IPS-18a (cell line): ENCODE results near the gene ZDHHC7.

Experiments
- H3K27ac ChIP-seq: one replicate; pipeline ENCODE4 v1.5.1; 2013; ENCODE audit warnings: low read length
- H3K27me3 ChIP-seq: one replicate; pipeline ENCODE4 v1.6.1; 2013; ENCODE audit warnings: mild to moderate bottlenecking, low read length; ENCODE audit not compliant: control insufficient read depth, insufficient read depth
- H3K36me3 ChIP-seq: one replicate; pipeline ENCODE4 v1.6.1; 2013; ENCODE audit warnings: low read depth, low read length; ENCODE audit not compliant: control insufficient read depth
- H3K4me1 ChIP-seq: one replicate; pipeline ENCODE4 v1.6.1; 2013; ENCODE audit warnings: low read depth, low read length; ENCODE audit not compliant: control insufficient read depth
- H3K4me3 ChIP-seq: one replicate; pipeline ENCODE4 v1.5.1; 2013; ENCODE audit warnings: low read length
- H3K9ac ChIP-seq: one replicate; pipeline ENCODE4 v1.6.1; 2013; ENCODE audit warnings: mild to moderate bottlenecking, low read length, moderate library complexity
- H3K9me3 ChIP-seq: one replicate; pipeline ENCODE4 v1.6.1; 2013; ENCODE audit warnings: low read depth, low read length; ENCODE audit not compliant: control insufficient read depth

ZDHHC7 gene

DNA sequence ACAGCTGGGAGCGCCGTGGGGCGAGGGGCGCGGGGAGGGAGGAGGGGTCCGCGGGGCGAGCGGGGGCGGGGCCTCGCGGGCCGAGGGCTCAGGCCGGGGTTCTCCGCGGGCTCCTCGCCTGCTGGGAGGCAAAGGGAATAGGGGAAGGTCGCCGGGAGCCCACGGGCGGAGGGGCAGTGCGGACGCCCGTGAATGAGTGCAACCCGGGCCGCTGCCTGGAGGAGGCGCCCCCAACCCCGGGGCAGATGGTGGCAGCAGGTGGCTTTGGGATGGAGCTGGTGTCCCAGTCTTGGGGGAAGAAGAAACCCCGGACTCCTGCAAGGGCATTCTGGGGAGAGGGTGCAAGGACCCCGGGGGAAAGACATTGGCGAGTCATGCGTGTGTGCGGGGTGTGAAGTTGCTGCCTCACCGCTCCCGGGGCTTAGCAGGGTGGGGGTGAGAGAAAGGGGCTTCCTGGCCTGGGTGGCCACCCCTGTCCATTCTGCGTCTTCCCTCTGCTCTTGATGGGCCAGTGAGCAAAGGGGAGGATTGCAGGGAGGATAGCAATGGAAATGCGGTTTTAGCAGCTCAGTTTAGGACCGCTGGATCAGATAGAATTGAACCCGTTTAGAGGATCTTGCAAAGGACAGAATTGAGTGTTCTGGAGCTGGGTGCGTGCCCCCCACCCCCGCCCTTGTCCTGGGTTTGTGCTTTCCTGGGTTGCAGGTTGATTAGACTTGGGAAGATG, 16.8 kb upstream of the ZDHHC7 start:
- Histone ChIP-seq H3K9me3 (no peaks in the 10 kb centered on the region), H3K27me3 (peaks cover 18% of the 10 kb centered on the region), H3K27ac (no peak overlapping the region), H3K9ac (no peak overlapping the region), H3K36me3 (no peaks in the 10 kb centered on the region), H3K4me1 (peaks cover 14% of the 10 kb centered on the region), H3K4me3 (peak overlapping the region; percentile 79)

DNA sequence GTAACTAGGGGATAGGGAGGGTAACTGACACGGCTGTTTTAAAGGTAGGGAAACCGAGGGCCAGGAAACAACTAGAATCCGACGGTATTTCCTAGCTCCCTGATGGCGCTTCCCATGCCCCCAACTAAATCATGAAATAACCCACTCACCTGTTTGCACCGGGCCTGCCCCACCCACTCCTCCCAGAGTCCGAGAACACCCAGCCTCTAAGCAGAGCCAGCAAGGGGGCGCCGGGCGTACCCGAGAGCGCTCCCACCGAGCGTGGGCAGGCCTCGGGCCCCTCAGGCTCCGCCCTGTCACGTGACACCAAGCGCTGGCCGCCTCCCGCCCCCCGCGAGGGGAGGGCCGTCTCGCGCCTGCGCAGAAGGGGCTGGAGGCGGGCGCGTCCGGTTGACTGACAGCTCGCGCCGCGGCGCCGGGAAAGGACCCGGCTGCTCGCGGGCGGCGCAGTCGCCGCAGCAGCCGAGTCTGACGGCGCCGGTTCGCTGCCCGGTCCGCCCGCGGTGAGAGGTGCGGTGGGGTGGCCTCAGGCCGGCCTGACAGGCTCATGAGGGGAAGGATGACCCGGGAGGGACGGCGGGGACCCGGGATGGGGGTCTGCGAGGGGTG, 16.1 kb upstream of the ZDHHC7 start, which contains the start of gene KIAA0513:
Gene KIAA0513 (plus strand): TSS at position 447 of the 609 bp plus-strand sequence. CDS start 39,277 bp downstream, outside the sequence.
- Histone ChIP-seq H3K36me3 (no peaks in the 10 kb centered on the region), H3K9ac (peak within 1 kb of the TSS; percentile 17), H3K9me3 (no peaks in the 10 kb centered on the region), H3K27ac (peak within 1 kb of the TSS; percentile 31), H3K4me1 (peaks cover 13% of the 10 kb centered on the region), H3K27me3 (peaks cover 18% of the 10 kb centered on the region), H3K4me3 (peak within 1 kb of the TSS; percentile 79)

DNA sequence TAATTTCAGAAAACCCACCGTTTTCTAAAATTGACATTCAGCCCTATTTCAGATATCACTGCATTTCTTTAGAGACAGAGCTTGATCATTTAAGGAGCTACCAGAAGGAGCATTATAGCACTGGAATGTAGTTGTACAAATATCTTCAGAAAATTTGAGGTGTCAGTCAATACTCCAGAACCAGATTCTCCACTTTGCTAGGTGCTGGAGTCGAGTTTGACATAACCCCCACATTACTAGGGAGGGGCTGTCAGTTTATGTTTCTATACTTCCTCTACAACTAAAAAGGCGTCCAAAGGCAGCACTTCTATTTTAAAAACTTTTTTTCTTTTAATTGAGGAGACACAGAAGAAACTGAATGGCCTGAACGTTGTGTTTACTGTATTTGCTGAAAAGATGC, 15.4 kb upstream of the ZDHHC7 start:
- H3K27me3 ChIP-seq, result peaks cover 18% of the 10 kb centered on the region
- no peak overlapping the region for H3K27ac ChIP-seq
- H3K4me1 ChIP-seq, result peaks cover 13% of the 10 kb centered on the region
- H3K4me3 ChIP-seq, result no peak overlapping the region
- no peaks in the 10 kb centered on the region for H3K9me3 ChIP-seq
- no peaks in the 10 kb centered on the region for H3K36me3 ChIP-seq
- no peak overlapping the region for H3K9ac ChIP-seq

DNA sequence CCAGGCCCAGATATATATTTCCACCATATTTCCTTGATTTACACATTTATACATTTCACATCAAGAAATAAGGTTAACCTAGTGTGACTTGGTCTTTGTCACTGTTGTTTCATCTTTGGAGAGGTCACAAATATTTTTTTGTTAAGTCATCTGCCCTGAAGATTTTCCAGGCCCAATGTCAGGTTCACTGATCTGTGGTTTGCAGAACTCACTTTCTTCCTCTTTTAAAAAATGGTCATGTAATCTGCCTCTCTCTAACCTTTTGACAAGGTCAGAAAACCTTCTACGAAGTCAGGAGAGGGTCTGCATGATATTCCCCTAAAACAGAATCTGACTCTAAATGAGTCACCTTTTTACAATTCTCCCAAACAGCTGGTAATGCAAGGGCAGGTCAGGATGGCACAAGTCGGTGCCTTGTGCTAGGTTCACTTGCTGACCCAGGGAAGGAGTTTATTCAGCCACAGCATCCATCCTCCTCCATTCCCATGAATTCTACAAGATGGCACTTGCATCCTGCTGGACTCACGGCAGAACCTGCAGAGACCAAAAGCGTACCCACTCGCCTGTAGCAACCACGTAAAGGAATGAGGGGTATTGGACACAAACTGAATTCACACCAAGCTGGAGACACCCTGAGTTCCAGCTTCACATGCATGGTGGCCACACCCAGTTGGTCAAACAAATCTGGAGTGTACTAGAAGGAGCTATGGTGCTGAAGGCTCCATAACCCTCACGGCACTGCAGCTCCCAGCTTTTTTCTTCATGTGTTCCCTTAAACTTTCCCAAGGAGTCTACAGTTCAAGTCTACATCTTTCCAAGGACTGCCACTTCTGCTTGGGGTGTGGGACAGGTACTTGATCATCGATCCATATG, 14.7 kb upstream of the ZDHHC7 start:
- H3K9ac ChIP-seq, result no peak overlapping the region

DNA sequence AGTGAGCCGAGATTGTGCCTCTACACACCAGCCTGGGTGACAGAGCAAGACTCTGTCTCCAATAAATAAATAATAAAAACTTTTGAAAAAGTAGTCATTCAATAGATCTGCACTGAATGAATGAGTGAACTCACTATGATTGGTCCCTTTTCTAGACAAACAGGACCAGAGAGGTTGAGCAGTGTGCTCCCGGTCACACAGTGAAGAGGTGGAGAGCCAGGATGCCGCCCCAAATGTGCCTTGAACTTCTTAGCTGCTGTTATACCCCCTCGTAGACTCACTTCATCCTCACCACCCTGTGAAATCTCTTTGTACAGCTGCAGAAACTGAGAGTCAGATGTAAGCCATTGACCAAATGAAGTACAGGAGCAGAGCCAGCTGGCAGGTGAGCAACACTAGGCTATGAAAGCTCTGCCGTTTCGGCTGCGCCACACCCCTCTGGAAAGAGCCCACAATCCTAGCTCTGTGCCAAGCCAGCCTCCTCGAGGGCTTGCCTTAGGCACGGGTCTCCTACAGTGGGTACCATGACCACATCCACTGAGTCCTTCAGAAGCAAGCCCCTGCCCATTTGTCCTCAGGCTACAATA, 8.4 kb upstream of the ZDHHC7 start:
- H3K27ac ChIP-seq, result no peak overlapping the region
- H3K36me3 ChIP-seq, result no peaks in the 10 kb centered on the region
- no peaks in the 10 kb centered on the region for H3K27me3 ChIP-seq
- no peak overlapping the region for H3K9ac ChIP-seq
- H3K9me3 ChIP-seq, result no peaks in the 10 kb centered on the region
- H3K4me1 ChIP-seq, result no peaks in the 10 kb centered on the region
- H3K4me3 ChIP-seq, result no peak overlapping the region

More for the DNA sequence above, 14.7 kb upstream of the ZDHHC7 start:
- Histone ChIP-seq H3K4me1 (peaks cover 13% of the 10 kb centered on the region), H3K9me3 (no peaks in the 10 kb centered on the region), H3K4me3 (no peak overlapping the region), H3K27ac (no peak overlapping the region), H3K27me3 (peaks cover 18% of the 10 kb centered on the region), H3K36me3 (no peaks in the 10 kb centered on the region)

DNA sequence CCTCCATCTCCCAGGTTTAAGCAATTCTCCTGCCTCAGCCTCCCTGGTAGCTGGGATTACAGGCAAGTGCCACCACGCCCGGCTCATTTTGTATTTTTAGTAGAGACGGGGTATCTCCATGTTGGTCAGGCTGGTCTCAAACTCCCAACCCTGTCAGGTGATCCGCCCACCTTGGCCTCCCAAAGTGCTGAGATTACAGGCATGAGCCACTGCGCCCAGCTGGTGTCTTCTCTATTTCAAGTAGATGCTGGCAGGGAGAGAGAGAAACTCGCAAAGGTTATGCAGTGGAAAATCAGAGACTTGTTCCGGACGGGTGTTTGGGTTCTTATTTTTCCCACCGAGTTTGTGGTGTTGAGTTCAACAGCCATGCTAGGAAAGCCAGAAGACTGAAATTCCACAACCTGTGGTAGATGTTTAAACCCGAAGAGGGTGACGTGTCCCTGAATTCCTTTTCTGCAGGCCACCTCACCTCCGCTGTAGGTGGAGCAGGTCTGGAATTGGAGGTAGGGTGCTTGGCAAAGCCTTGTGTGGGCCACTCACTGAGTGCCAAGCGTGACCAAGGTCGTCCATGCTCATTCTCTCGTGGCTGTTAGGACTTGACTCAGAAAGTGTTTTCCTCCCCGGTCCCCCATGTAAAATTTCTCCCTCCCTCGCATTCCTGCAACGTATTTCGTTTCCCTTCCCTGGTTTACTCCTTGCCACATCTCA, 7.3 kb upstream of the ZDHHC7 start:
- Histone ChIP-seq H3K36me3 (no peaks in the 10 kb centered on the region), H3K9me3 (no peaks in the 10 kb centered on the region), H3K4me3 (no peak overlapping the region), H3K27ac (no peak overlapping the region), H3K27me3 (no peaks in the 10 kb centered on the region), H3K4me1 (no peaks in the 10 kb centered on the region), H3K9ac (no peak overlapping the region)

DNA sequence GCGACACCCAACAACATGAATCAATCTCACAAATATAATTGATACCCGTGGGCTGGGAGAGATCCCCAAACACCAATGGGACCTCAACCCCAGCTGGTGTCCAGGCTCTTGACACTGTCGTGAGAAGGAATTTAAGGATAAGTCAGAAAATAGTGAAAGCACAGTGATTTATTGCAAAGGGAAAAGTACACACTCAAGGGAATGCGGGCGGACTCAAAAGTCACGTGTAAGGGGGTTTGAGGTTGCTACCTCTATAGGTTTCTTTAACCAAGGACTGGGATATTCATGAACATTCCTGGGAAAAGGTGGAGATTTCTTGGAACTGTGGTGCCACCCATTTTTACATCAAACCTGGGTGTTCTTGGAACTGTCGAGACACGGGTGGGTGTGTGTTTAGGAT, 6.3 kb upstream of the ZDHHC7 start:
- Histone ChIP-seq H3K9ac (no peak overlapping the region), H3K4me3 (no peak overlapping the region), H3K36me3 (no peaks in the 10 kb centered on the region), H3K4me1 (no peaks in the 10 kb centered on the region), H3K9me3 (no peaks in the 10 kb centered on the region), H3K27ac (no peak overlapping the region), H3K27me3 (no peaks in the 10 kb centered on the region)

DNA sequence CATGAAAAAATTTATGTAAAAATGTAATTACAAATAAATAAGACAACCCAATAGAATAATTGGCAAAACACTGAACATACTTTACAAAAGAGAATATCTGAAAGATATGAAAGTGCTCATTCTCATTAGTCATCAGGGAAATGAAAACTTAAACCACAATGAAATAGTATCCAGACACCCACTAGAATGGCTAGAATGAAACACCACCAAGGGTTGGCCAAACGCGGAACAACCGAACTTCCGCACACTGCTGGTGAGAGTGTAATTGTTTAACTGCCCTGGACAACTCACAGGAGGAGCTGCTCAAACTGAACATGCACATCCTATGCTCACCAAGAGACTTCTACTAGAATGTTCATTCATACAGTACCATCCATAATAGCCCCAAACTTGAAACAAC, 5.8 kb upstream of the ZDHHC7 start:
- Histone ChIP-seq H3K4me3 (no peak overlapping the region), H3K36me3 (no peaks in the 10 kb centered on the region), H3K27ac (no peak overlapping the region), H3K9me3 (no peaks in the 10 kb centered on the region), H3K9ac (no peak overlapping the region), H3K27me3 (no peaks in the 10 kb centered on the region), H3K4me1 (no peaks in the 10 kb centered on the region)

DNA sequence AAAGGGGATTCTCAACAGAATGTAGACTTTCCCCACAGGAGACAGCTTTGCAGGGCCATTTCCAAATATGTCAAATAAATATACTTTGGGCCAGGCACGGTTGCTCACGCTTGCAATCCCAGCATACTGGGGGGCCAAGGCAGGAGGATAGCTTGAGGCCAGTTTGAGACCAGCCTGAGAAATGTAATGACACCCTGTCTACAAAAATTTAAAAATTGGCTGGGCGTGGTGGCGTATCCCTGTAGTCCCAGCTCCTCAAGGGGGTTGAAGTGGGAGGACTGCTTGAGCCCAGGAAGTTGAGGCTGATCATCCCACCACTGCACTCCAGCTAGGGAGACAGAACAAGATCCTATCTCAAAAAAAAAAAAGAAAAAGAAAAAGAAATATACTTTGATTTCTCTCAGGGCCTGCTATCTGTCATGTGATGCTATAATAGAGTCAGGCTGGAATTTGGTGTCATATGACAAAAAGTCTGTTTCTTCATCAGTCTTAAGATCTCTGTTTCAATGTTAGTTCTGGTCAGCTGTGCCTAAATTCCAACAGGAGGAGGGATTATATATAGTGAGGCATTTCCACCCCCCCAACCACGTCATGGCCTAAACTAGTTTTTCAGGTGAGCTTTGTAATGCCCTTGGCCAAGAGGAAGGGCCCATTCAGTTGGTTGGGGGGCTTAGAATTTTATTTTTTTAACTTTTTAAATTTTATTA, 4.3 kb upstream of the ZDHHC7 start:
- Histone ChIP-seq H3K27me3 (no peaks in the 10 kb centered on the region), H3K27ac (no peak overlapping the region), H3K4me1 (no peaks in the 10 kb centered on the region), H3K36me3 (no peaks in the 10 kb centered on the region), H3K4me3 (no peak overlapping the region), H3K9ac (no peak overlapping the region), H3K9me3 (no peaks in the 10 kb centered on the region)

DNA sequence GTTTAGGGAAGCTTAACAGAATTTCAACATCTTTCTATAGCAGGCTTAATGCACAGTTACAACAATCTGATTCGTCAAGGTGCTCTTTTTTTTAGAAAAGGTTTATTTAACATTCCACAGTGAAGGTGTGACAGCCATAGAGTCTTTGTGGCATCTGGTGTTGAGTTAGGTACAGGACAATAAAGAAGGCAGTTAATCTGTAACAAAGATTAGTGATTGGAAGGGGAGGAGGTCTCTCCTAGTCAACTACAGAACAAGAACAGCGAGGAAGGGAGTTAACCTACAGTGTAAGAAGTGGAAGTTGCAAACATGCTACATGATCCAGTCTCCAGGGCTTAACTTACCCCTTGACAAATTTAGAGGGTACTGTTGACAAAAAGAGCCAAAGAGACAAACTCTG, 3.0 kb upstream of the ZDHHC7 start:
- Histone ChIP-seq H3K9me3 (no peaks in the 10 kb centered on the region), H3K4me3 (no peak overlapping the region), H3K27ac (no peak overlapping the region), H3K36me3 (no peaks in the 10 kb centered on the region), H3K27me3 (no peaks in the 10 kb centered on the region), H3K4me1 (peaks cover 4% of the 10 kb centered on the region), H3K9ac (no peak overlapping the region)
